Measurements from ENCODE around the gene TAS1R1. TPM values are rescaled to one million over a fixed set of nuclear protein-coding genes. Genes with fewer than 3 reads are reported as not detected.

TAS1R1 gene
- total and polyA plus RNA-seq, 9 of the 15 experiments (the other 6 are each of a cell fraction or from before 2014, with no cell fraction given): 0.06 TPM; not detected in 8

GRCh38 chr1:6603915-6604558 lies 48.9 kb downstream of the TAS1R1 start (continued):
- TF ChIP-seq ZNF699 (CRISPR knock-in tag; IDR thresholded peaks at IDR 0.05; ENCODE audit: insufficient replicate concordance) (no peak), CCNT2 (IDR thresholded peaks at IDR 0.05; ENCODE audit: borderline replicate concordance, extremely low read depth, insufficient read length, low read depth, low read length) (no peak), NCOA4 (IDR thresholded peaks at IDR 0.05; ENCODE audit: partially characterized antibody) (no peak), U2AF1 (optimal IDR thresholded peaks at IDR 0.05; ENCODE audit: low read depth, low read length) (no peak), TAF7 (tag; IDR thresholded peaks at IDR 0.05) (no peak), SETDB1 (IDR thresholded peaks at IDR 0.05; ENCODE audit: low read length) (no peak), GABPB1 (CRISPR knock-in tag; IDR thresholded peaks at IDR 0.05) (0 out of 2 replicates have a peak, but pooled peaks have one; percentile 31), ZNF12 (CRISPR knock-in tag; IDR thresholded peaks at IDR 0.05) (0 out of 2 replicates have a peak, but pooled peaks have one; percentile 65), ZNF551 (CRISPR knock-in tag; IDR thresholded peaks at IDR 0.05) (no peak), NEUROD1 (IDR thresholded peaks at IDR 0.05; ENCODE audit: borderline replicate concordance, low read depth, low read length, partially characterized antibody) (peak; percentile 5), ZNF263 (CRISPR knock-in tag; IDR thresholded peaks at IDR 0.05; ENCODE audit: borderline replicate concordance) (no peak), LCOR (CRISPR knock-in tag; IDR thresholded peaks at IDR 0.05) (peak; percentile 82), ZNF583 (CRISPR knock-in tag; IDR thresholded peaks at IDR 0.05) (no peak; the same call in 1 of the 2 replicates), SMAD2 (IDR thresholded peaks at IDR 0.05; ENCODE audit: low read depth, low read length) (no peak), FOXP1 (CRISPR knock-in tag; IDR thresholded peaks at IDR 0.05) (no peak; the same call in 1 of the 2 replicates), ASH1L (IDR thresholded peaks at IDR 0.05; ENCODE audit: borderline replicate concordance, low read depth, partially characterized antibody) (peak; percentile 77), GTF2F1 (IDR thresholded peaks at IDR 0.05; ENCODE audit: low read depth, low read length) (0 out of 2 replicates have a peak, but pooled peaks have one; percentile 66), PRMT5 (CRISPR knock-in tag; IDR thresholded peaks at IDR 0.05) (no peak), PREB (CRISPR knock-in tag; IDR thresholded peaks at IDR 0.05) (no peak), NR1H2 (CRISPR knock-in tag; IDR thresholded peaks at IDR 0.05) (no peak), ZNF668 (CRISPR knock-in tag; IDR thresholded peaks at IDR 0.05) (no peak; the same call in 1 of the 2 replicates), SMAD4 (CRISPR knock-in tag; conservative IDR thresholded peaks at IDR 0.05) (peak; percentile 92; the same call in 1 of the 2 replicates), SMC3 (conservative IDR thresholded peaks at IDR 0.05; ENCODE audit: insufficient read depth, low read depth, low read length) (no peak)
- TF ChIP-seq, protein P1, sequence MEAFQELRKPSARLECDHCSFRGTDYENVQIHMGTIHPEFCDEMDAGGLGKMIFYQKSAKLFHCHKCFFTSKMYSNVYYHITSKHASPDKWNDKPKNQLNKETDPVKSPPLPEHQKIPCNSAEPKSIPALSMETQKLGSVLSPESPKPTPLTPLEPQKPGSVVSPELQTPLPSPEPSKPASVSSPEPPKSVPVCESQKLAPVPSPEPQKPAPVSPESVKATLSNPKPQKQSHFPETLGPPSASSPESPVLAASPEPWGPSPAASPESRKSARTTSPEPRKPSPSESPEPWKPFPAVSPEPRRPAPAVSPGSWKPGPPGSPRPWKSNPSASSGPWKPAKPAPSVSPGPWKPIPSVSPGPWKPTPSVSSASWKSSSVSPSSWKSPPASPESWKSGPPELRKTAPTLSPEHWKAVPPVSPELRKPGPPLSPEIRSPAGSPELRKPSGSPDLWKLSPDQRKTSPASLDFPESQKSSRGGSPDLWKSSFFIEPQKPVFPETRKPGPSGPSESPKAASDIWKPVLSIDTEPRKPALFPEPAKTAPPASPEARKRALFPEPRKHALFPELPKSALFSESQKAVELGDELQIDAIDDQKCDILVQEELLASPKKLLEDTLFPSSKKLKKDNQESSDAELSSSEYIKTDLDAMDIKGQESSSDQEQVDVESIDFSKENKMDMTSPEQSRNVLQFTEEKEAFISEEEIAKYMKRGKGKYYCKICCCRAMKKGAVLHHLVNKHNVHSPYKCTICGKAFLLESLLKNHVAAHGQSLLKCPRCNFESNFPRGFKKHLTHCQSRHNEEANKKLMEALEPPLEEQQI (IDR thresholded peaks at IDR 0.05): no peak
- TF ChIP-seq, protein P2, sequence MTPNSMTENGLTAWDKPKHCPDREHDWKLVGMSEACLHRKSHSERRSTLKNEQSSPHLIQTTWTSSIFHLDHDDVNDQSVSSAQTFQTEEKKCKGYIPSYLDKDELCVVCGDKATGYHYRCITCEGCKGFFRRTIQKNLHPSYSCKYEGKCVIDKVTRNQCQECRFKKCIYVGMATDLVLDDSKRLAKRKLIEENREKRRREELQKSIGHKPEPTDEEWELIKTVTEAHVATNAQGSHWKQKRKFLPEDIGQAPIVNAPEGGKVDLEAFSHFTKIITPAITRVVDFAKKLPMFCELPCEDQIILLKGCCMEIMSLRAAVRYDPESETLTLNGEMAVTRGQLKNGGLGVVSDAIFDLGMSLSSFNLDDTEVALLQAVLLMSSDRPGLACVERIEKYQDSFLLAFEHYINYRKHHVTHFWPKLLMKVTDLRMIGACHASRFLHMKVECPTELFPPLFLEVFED (CRISPR knock-in tag; conservative IDR thresholded peaks at IDR 0.05): no peak
